Inferior parietal cortex (tissue), 1 donor: ENCODE results near the gene PLD2.
"Not testable (repeated sequence)": the region's sequence is repeated elsewhere in the genome, so short reads cannot be mapped to it uniquely, and the experiment has no call there.

Experiments
- DNase-seq: peaks from one replicate; pipeline ENCODE4 v3.0.0-alpha.2; 2016; ENCODE audit errors: extremely low spot score

PLD2 gene

GRCh38 chr17:4856937-4857314 is 50.0 kb downstream of the PLD2 start:
- DNase-seq = no peak

DNA sequence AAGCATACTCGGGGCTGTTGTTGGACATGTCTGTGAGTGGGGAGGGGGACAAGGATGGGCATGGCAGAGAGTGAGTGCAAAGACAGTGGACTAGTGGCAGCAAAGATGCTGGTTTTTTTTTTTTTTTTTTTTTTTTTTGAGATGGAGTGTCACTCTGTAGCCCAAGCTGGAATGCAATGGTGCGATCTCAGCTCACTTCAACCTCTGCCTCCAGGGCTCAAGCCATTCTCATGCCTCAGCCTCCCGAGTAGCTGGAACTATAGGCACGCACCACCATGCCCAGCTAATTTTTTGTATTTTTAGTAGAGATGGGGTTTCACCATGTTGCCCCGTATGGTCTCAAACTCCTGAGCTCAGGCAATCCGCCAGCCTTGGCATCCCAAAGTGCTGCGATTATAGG is 50.4 kb downstream of the PLD2 start:
- not testable (repeated sequence) for DNase-seq

DNA sequence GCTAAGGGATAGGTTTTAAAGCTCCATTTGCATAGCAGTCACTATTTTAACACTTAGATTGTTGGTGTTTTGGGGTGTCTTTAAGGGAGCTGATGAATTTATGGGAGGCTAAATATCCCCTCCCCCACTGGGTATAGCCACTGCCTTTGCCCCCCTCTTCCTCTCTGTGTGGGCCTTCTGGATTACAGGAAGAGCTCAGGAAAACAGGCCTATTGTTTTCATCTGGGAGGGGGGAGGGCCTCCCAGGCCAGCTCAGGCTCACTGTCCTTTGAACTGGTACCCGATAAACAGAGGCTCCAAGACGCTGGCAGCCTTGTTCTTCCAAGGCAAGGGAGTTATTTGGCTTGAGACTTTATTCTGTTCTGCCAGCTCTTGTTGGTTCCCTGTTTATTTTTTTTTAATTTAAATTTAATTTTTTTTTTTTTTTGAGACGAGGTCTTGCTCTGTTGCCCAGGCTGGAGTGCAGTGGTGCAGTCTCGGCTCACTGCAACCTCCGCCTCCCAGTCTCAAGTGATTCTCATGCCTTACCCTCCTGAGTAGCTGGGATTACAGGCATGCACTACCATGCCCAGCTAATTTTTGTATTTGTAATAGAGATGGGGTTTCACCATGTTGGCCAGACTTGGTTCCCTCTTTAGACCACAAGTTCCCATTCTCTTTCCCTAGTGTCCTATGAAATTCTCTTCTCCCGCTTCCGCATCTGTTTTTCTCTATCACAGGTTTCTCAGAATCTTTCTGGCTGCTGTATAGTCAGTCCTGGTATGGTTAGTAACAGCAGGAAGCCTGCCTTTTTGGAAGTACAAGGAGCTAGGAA is 51.3 kb downstream of the PLD2 start:
- peak; percentile 75 for DNase-seq

GRCh38 chr17:4858882-4859260 is 51.9 kb downstream of the PLD2 start:
- no peak for DNase-seq

- no peak for DNase-seq
These were observed 53.1 kb downstream of the PLD2 start for GRCh38 chr17:4859816-4860625.

GRCh38 chr17:4860651-4861050 is 53.7 kb downstream of the PLD2 start:
- no peak for DNase-seq

DNA sequence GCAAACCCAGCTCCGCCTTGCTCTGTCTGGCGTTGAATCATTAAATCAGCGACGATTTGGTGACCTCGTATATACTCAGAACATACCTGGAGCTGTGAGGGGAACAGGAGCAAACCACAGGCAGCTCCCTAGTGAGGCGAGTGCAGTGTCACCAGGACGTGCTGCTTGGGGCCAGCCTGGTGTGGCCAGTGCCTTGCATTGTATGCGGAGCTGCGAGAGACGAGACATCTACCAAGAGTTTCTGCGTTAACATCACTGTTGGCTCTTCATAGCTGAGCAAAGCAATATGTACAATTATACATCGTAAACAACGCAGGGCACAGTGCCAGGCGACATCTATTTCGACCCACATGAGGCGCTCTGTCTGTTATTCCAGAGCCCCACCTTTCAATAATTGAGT is 54.1 kb downstream of the PLD2 start:
- DNase-seq = no peak

DNA sequence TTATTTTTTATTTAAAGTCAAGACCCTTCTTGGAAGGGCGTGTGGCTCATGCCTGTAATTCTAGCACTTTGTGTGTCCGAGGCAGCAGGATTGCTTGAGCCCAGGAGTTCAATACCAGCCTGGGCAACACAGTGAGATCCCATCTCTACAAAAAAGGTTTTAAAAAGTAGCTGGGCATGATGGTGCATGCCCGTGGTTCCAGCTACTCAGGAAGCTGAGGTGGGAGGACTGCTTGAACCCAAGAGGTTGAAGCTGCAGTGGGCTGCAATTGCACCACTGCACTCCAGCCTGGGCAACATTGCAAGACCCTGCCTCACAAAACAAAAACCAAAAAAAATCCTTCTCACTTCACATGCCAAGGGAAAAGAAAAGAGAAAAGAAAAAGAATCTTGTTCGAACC is 55.8 kb downstream of the PLD2 start:
- no peak for DNase-seq

DNA sequence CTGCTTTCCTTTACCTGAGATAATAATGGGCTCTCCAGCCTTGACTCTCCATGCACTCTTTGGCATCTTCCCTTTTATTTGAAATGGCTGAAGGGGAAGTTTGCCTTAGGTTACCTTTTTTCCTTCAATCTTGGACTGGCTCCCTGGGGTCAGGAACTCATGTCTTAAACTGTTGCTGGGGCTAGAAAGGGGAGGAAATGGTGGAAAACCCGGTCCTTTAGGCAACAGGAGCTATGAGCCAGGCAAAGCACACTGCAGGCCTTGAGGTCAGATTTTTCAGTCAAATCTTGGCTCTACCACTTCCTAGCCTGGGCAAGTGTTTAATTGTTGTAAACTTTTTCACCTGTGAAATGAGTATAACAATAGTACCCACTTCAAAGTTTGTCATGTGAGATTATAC is 56.4 kb downstream of the PLD2 start:
- no peak for DNase-seq

- not testable (repeated sequence) for DNase-seq
These were observed 60.6 kb downstream of the PLD2 start for GRCh38 chr17:4867535-4867934.

- not testable (repeated sequence) for DNase-seq
These were observed 62.4 kb downstream of the PLD2 start for GRCh38 chr17:4869058-4869998.

- DNase-seq = no peak
These were observed 63.9 kb downstream of the PLD2 start for GRCh38 chr17:4870855-4871254.

DNA sequence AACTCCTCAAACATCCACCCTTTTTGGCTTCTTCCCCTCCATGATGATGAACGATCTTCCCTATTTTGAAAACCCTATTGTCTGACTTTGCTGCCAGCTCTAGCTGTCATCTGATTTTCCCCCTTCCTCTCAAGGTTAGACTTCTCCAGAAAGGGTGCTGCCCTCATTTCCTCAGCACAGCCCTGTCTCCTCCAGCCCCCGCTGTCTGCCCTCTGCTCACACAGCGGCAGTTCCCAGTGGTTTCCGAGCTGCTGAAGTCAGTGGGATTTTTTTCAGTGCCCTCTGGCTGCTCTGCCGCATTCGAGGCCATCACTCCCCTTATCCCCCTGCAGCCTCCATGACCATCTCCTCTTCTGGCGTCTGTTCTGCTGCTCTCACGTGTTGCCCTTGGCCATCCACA is 65.8 kb downstream of the PLD2 start:
- DNase-seq = no peak
